HG03045 (cell line): ENCODE measurements around the gene TACC2.

Experiments
- ATAC-seq: cut with Tn5 transposase; IDR thresholded peaks from one replicate; pipeline ENCODE4 v1.9.1; 2021; ENCODE audit warnings: mild to moderate bottlenecking, moderate library complexity; ENCODE audit not compliant: unreplicated experiment

TACC2 gene

GRCh38 chr10:122116331-122116730, 127.4 kb downstream of the TACC2 start:
- ATAC-seq, result no peak

GRCh38 chr10:122117475-122117874, 128.5 kb downstream of the TACC2 start:
- ATAC-seq, result no peak

GRCh38 chr10:122120008-122120744, 131.2 kb downstream of the TACC2 start:
- no peak for ATAC-seq

GRCh38 chr10:122121059-122121458, 132.1 kb downstream of the TACC2 start:
- no peak for ATAC-seq

- no peak for ATAC-seq
These were observed 133.5 kb downstream of the TACC2 start for GRCh38 chr10:122122493-122122892.

GRCh38 chr10:122123186-122123585, 134.2 kb downstream of the TACC2 start:
- ATAC-seq, result no peak

GRCh38 chr10:122124342-122124741, 135.4 kb downstream of the TACC2 start:
- ATAC-seq, result no peak

GRCh38 chr10:122124808-122125207, 135.8 kb downstream of the TACC2 start:
- no peak for ATAC-seq

- no peak for ATAC-seq
These were observed 138.0 kb downstream of the TACC2 start for GRCh38 chr10:122126763-122127659.

- no peak for ATAC-seq
These were observed 139.0 kb downstream of the TACC2 start for GRCh38 chr10:122127943-122128342.

- ATAC-seq, result no peak
These were observed 139.4 kb downstream of the TACC2 start for GRCh38 chr10:122128357-122128756.

- no peak for ATAC-seq
These were observed 141.6 kb downstream of the TACC2 start for GRCh38 chr10:122130474-122131110.

- ATAC-seq, result no peak
These were observed 143.4 kb downstream of the TACC2 start for GRCh38 chr10:122132331-122132755.

GRCh38 chr10:122132882-122133565, 144.1 kb downstream of the TACC2 start:
- ATAC-seq, result no peak

- ATAC-seq, result no peak
These were observed 146.5 kb downstream of the TACC2 start for GRCh38 chr10:122135251-122136025.

- no peak for ATAC-seq
These were observed 150.1 kb downstream of the TACC2 start for GRCh38 chr10:122138831-122139625.

GRCh38 chr10:122139627-122140170, 150.7 kb downstream of the TACC2 start:
- no peak for ATAC-seq

GRCh38 chr10:122140461-122140902, 151.5 kb downstream of the TACC2 start:
- ATAC-seq, result no peak
